ENCODE data around the gene LPP.

GRCh38 chr3:188458756-188459155 lies 304.8 kb downstream of the LPP start:
- TF ChIP-seq, protein P1, sequence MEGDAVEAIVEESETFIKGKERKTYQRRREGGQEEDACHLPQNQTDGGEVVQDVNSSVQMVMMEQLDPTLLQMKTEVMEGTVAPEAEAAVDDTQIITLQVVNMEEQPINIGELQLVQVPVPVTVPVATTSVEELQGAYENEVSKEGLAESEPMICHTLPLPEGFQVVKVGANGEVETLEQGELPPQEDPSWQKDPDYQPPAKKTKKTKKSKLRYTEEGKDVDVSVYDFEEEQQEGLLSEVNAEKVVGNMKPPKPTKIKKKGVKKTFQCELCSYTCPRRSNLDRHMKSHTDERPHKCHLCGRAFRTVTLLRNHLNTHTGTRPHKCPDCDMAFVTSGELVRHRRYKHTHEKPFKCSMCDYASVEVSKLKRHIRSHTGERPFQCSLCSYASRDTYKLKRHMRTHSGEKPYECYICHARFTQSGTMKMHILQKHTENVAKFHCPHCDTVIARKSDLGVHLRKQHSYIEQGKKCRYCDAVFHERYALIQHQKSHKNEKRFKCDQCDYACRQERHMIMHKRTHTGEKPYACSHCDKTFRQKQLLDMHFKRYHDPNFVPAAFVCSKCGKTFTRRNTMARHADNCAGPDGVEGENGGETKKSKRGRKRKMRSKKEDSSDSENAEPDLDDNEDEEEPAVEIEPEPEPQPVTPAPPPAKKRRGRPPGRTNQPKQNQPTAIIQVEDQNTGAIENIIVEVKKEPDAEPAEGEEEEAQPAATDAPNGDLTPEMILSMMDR (IDR thresholded peaks at IDR 0.05), result no peak
- TF ChIP-seq EP300 (IDR thresholded peaks at IDR 0.05), result no peak
